Small intestine (tissue), 4 donors: Measurements from ENCODE around the gene SAAL1. TPM values are rescaled to one million over a fixed set of nuclear protein-coding genes. Genes with fewer than 3 reads are reported as not detected.

Experiments
- polyA plus RNA-seq, 4 donors: library from polyadenylated mRNA; stranded (reverse) in 3 of 4; unstranded in 1 of 4; fragments of 200-250 nt in 3 of 4; fragments of 120-200 nt in 1 of 4; gene quantifications; one replicate each; pipeline versions ENCODE4 v1.2.1 to v1.2.3, GENCODE V29; 2013
- donor health status: healthy with polysubstance abuse.
- donor health status: Bipolar disorder and iron deficiency.
- donor health status: healthy.

The SAAL1 gene
- polyA plus RNA-seq, 4 donors: 10.0 to 21.9 (median 12.1) TPM

Other genes starting within 250 kb of the SAAL1 start
- gene SERGEF, start 93.0 kb downstream of the SAAL1 start, polyA plus RNA-seq: 10 to 100 TPM; 19.2 to 31.1 (median 27.0) TPM
- gene TPH1, start 59.8 kb downstream of the SAAL1 start, polyA plus RNA-seq: 10 to 100 TPM in 1 of 4 donors, 1 to 10 TPM in 3; 1.3 to 45.3 (median 2.5) TPM
- gene MRGPRX3, start 26.5 kb upstream of the SAAL1 start, polyA plus RNA-seq: not detected
- gene MRGPRX4, start 66.8 kb upstream of the SAAL1 start, polyA plus RNA-seq: not detected
- gene SAA4, start 130.7 kb upstream of the SAAL1 start, polyA plus RNA-seq: under 1 TPM in 1 of 4 donors, not detected in 3; 0.15 TPM
- gene SAA2, start 142.6 kb upstream of the SAAL1 start, polyA plus RNA-seq: 1 to 10 TPM in 3 of 4 donors, not detected in 1; 1.1 to 9.2 (median 4.9) TPM
- gene SAA1, start 160.2 kb upstream of the SAAL1 start, polyA plus RNA-seq: 10 to 100 TPM in 1 of 4 donors, 1 to 10 TPM in 2, not detected in 1; 3.0 to 64.0 (median 9.8) TPM
- 10 to 100 TPM in 3 of 4 donors, 1 to 10 TPM in 1; 9.0 to 25.0 (median 12.5) TPM for gene HPS5, start 216.1 kb upstream of the SAAL1 start, polyA plus RNA-seq
- gene GTF2H1, start 216.5 kb upstream of the SAAL1 start, polyA plus RNA-seq: 10 to 100 TPM; 23.1 to 65.7 (median 27.3) TPM